ENCODE data around the gene AP2M1. TPM values are rescaled to one million over a fixed set of nuclear protein-coding genes. Genes with fewer than 3 reads are reported as not detected.

AP2M1 gene
- total RNA-seq, 2 experiments from 2014 or later: 192 to 204 TPM

DNA sequence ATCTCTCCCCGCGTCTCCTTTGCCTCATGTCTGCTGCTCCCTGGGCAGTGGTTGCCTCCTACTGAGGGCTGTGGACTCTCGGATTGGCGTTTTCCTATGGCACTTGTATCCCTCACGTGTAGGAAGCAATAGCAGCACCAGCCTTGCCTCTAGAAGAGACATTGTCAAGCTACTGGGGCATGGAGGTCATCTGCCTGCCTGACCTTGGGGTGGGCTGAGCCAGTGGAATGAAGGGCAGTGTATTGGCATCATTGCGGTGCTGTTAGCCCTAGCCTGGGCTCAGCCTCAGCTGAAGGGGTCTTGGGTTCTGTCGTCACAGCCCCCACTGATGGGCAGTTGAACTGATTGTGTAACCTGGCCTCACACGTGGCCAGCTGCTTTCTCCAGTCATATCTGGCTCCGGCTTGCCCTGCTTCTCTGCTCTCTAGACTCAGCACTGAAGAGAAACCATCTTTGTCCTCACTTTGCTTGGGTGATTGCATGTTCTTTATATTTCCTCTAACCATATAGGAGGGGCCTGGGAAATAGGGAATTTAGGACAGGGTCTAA is 19.4 kb downstream of the AP2M1 start:
- ATAC-seq (no peak), DNase-seq (no peak)
- H3K36me3 Mint-ChIP-seq (ENCODE audit: low read depth): peaks cover 28% of the 10 kb centered on the region
- no peaks in the 10 kb centered on the region for H3K9me3 Mint-ChIP-seq (ENCODE audit: low read depth)
- no peak overlapping the region for H3K27ac Mint-ChIP-seq
- intact Hi-C loops (cut with DNase I, micrococcal nuclease): no loop called here
- H3K27me3 Mint-ChIP-seq: no peaks in the 10 kb centered on the region
- peaks cover 5% of the 10 kb centered on the region for H3K4me1 Mint-ChIP-seq
- ChIA-PET CTCF (interaction anchor here (1.3 kb wide), 1 partner anchor 33 kb away, joined by 5 read pairs; no protein-coding TSS in a partner anchor), POLR2A (interaction anchor here (0.6 kb wide), 1 partner anchor 221 kb away, joined by 3 read pairs; no protein-coding TSS in a partner anchor)
- no peak overlapping the region for H3K4me3 Mint-ChIP-seq

DNA sequence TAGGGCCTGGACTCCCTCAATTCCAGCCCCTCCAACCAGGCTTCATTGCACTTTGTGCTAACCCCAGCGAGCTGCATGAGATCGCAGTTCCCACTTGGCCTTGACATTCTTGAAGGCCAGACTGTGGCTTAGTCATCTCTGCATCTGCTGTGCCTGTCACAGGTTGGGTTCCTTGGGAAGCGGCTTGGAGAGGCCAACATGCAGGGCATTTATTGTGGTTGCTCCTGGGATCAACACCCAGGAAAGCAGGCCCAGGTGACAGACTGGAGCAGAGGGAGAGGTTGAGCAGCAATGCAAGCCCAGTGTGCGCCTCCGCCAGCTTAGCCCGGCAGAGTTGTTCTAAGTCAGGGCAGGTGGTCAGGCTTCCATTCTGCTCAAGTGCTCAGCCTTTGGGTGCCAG is 21.9 kb downstream of the AP2M1 start:
- peaks cover 15% of the 10 kb centered on the region for H3K36me3 Mint-ChIP-seq (ENCODE audit: low read depth)
- no peak for ATAC-seq
- no peaks in the 10 kb centered on the region for H3K27me3 Mint-ChIP-seq
- POLR2A ChIA-PET: interaction anchor here (1.9 kb wide), 1 partner anchor 10 kb away, joined by 4 read pairs; no protein-coding TSS in a partner anchor
- intact Hi-C loops (cut with DNase I, micrococcal nuclease): loop anchor here in 1 of 2 experiments (1.0 kb wide), 1 partner anchor 8 kb away; no protein-coding TSS in a partner anchor
- H3K9me3 Mint-ChIP-seq (ENCODE audit: low read depth): no peaks in the 10 kb centered on the region
- no peak for DNase-seq
- no peak overlapping the region for H3K4me3 Mint-ChIP-seq
- no peak overlapping the region for H3K27ac Mint-ChIP-seq
- CTCF ChIA-PET: no interaction called here
- no peaks in the 10 kb centered on the region for H3K4me1 Mint-ChIP-seq

DNA sequence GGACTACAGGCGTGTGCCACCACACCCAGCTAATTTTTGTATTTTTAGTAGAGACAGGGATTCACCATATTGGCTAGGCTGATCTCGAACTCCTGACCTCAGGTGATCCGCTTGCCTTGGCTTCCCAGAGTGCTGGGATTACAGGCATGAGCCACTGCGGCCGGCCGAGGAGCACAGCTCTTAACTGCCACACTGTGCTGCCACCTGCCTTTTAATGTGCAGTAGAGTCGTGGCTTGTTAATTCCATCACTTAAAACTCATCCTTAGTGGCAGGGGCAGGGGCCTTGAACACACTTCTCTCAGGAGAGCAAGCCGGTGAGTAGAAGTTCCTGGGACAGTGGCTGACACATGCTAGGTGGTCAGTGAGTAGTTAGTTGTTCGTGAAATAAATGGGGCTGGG is 23.9 kb downstream of the AP2M1 start:
- CTCF ChIA-PET: interaction anchor here (1.2 to 1.5 kb wide), 2 partner anchors 29 kb away, joined by 5 to 7 read pairs; no protein-coding TSS in a partner anchor

GRCh38 chr3:184200825-184201224 is 26.2 kb downstream of the AP2M1 start:
- Mint-ChIP-seq H3K4me1 (no peaks in the 10 kb centered on the region), H3K36me3 (ENCODE audit: low read depth) (no peaks in the 10 kb centered on the region), H3K27me3 (peaks cover 3% of the 10 kb centered on the region), H3K27ac (no peak overlapping the region), H3K9me3 (ENCODE audit: low read depth) (no peaks in the 10 kb centered on the region), H3K4me3 (no peak overlapping the region)
- ATAC-seq (no peak), DNase-seq (no peak)
- ChIA-PET POLR2A (no interaction called here), CTCF (no interaction called here)
- intact Hi-C loops (cut with DNase I, micrococcal nuclease): no loop called here

More for the DNA sequence above, 23.9 kb downstream of the AP2M1 start:
- Mint-ChIP-seq H3K36me3 (ENCODE audit: low read depth) (peaks cover 3% of the 10 kb centered on the region), H3K27me3 (no peaks in the 10 kb centered on the region), H3K4me1 (no peaks in the 10 kb centered on the region), H3K9me3 (ENCODE audit: low read depth) (no peaks in the 10 kb centered on the region), H3K27ac (no peak overlapping the region), H3K4me3 (no peak overlapping the region)
- intact Hi-C loops (cut with DNase I, micrococcal nuclease): no loop called here
- POLR2A ChIA-PET: no interaction called here
- ATAC-seq (no peak), DNase-seq (no peak)

- no peak for ATAC-seq
- CTCF ChIA-PET: interaction anchor here (0.6 to 1.3 kb wide), 2 partner anchors 24 to 46 kb away, joined by 3 to 4 read pairs; partner anchors contain the start of gene EEF1AKMT4
- intact Hi-C loops (cut with DNase I, micrococcal nuclease): no loop called here
Measured at GRCh38 chr3:184203526-184203925, 28.9 kb downstream of the AP2M1 start.

DNA sequence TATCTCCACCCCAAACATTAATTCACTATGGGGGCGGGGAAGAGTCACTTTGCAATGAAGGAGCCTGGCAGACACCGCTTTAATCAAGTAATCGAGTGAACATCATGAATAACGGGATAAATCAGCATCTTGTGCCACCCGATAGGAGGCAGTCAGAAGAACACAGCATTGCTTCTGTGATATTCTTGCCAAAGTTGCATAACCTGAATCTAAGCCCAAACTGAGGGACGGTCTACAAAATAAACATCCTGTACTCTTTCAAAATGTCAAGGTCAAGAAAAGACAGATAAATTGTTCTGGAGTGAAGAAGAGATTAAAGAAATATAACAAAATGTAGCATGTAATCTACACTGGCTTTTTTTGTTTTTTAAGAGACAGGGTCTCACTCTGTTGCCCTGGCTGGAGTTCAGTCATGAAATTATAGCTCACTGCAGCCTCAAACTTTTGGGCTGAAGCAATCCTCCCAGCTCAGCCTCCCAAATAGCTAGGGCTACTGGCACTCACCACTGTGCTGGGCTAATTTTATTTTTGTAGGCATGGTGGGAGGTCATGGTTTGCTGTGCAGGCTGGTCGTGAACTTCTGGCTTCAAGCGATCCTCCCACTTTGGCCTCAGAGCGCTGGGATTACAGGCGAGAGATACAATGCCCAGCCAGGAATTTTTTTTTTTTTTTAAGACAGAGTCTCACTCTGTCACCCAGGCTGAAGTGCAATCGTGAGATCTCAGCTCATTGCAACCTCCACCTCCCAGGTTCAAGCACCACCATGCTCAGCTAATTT is 34.7 kb downstream of the AP2M1 start:
- H3K4me3 Mint-ChIP-seq: no peak overlapping the region
- CTCF ChIA-PET: interaction anchor here (0.8 to 2.6 kb wide), 4 partner anchors 18 to 664 kb away, joined by 3 to 14 read pairs (median 4); no protein-coding TSS in a partner anchor
- ATAC-seq: no peak
- no peaks in the 10 kb centered on the region for H3K36me3 Mint-ChIP-seq (ENCODE audit: low read depth)
- H3K9me3 Mint-ChIP-seq (ENCODE audit: low read depth): no peaks in the 10 kb centered on the region
- POLR2A ChIA-PET: no interaction called here
- intact Hi-C loops (cut with DNase I, micrococcal nuclease): no loop called here
- H3K4me1 Mint-ChIP-seq: no peaks in the 10 kb centered on the region
- no peak for DNase-seq
- H3K27ac Mint-ChIP-seq: no peak overlapping the region
- peaks cover 15% of the 10 kb centered on the region for H3K27me3 Mint-ChIP-seq

More at GRCh38 chr3:184203526-184203925, 28.9 kb downstream of the AP2M1 start:
- no peaks in the 10 kb centered on the region for H3K36me3 Mint-ChIP-seq (ENCODE audit: low read depth)
- H3K9me3 Mint-ChIP-seq (ENCODE audit: low read depth): no peaks in the 10 kb centered on the region
- DNase-seq: no peak
- H3K4me3 Mint-ChIP-seq: no peak overlapping the region
- POLR2A ChIA-PET: no interaction called here
- H3K4me1 Mint-ChIP-seq: no peaks in the 10 kb centered on the region
- no peak overlapping the region for H3K27ac Mint-ChIP-seq
- H3K27me3 Mint-ChIP-seq: peaks cover 15% of the 10 kb centered on the region

DNA sequence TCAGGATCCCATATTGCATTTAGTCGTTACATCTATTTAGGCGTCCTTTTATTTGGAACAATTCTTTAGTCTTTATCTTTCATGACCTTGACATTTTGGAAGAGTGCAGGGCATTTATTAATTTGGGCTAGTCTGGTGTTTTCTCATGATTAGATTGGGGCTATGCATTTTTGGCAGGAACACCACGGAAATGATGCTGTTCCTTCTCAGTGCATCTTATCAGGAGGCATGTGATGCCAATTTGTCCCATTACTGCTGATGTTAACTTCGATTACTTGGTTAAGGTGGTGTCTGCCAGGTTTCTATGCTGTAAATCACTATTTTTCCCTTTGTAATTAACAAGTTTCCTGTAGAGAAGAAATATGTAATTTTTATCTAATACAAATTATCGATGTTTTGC is 36.6 kb downstream of the AP2M1 start:
- H3K4me3 Mint-ChIP-seq: no peak overlapping the region
- ATAC-seq: no peak
- H3K9me3 Mint-ChIP-seq (ENCODE audit: low read depth): no peaks in the 10 kb centered on the region
- intact Hi-C loops (cut with DNase I, micrococcal nuclease): no loop called here
- ChIA-PET CTCF (interaction anchor here (2.6 kb wide), 1 partner anchor 16 kb away, joined by 14 read pairs; no protein-coding TSS in a partner anchor), POLR2A (no interaction called here)
- H3K4me1 Mint-ChIP-seq: no peaks in the 10 kb centered on the region
- no peaks in the 10 kb centered on the region for H3K36me3 Mint-ChIP-seq (ENCODE audit: low read depth)
- H3K27me3 Mint-ChIP-seq: peaks cover 14% of the 10 kb centered on the region
- H3K27ac Mint-ChIP-seq: no peak overlapping the region
- no peak for DNase-seq

GRCh38 chr3:184211718-184212117 is 37.1 kb downstream of the AP2M1 start:
- H3K36me3 Mint-ChIP-seq (ENCODE audit: low read depth): no peaks in the 10 kb centered on the region
- no peak for ATAC-seq
- ChIA-PET CTCF (interaction anchor here (2.6 kb wide), 1 partner anchor 16 kb away, joined by 14 read pairs; no protein-coding TSS in a partner anchor), POLR2A (no interaction called here)
- H3K4me1 Mint-ChIP-seq: no peaks in the 10 kb centered on the region
- H3K27me3 Mint-ChIP-seq: peaks cover 10% of the 10 kb centered on the region
- intact Hi-C loops (cut with DNase I, micrococcal nuclease): no loop called here
- DNase-seq: no peak
- no peak overlapping the region for H3K4me3 Mint-ChIP-seq
- no peaks in the 10 kb centered on the region for H3K9me3 Mint-ChIP-seq (ENCODE audit: low read depth)
- H3K27ac Mint-ChIP-seq: no peak overlapping the region

DNA sequence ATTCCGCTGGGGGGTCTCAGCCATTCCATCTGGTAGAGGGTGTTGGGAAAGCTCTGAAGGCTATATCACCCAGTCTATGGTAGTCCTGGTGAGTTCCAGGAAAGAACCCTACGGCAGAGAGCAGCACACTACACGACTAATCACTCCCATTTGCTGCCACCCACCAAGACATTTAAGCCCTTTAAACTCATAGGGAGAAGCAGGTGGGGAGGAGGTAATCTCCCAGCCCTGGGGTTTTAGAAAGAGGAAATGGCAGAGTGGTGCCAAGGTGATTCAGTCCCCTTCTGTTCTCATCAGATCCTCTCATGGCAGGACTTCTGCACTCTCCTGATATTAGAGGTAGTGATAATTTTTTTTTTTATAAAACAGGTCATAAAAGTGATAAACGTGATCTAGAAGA is 44.2 kb downstream of the AP2M1 start:
- CTCF ChIA-PET: interaction anchor here (1.8 kb wide), 1 partner anchor 9 kb away, joined by 6 read pairs; no protein-coding TSS in a partner anchor
- DNase-seq: no peak
- Mint-ChIP-seq H3K9me3 (ENCODE audit: low read depth) (no peaks in the 10 kb centered on the region), H3K36me3 (ENCODE audit: low read depth) (no peaks in the 10 kb centered on the region), H3K4me1 (no peaks in the 10 kb centered on the region), H3K27me3 (peaks cover 10% of the 10 kb centered on the region), H3K4me3 (no peak overlapping the region), H3K27ac (no peak overlapping the region)
- POLR2A ChIA-PET: no interaction called here
- ATAC-seq: no peak
- intact Hi-C loops (cut with DNase I, micrococcal nuclease): no loop called here

DNA sequence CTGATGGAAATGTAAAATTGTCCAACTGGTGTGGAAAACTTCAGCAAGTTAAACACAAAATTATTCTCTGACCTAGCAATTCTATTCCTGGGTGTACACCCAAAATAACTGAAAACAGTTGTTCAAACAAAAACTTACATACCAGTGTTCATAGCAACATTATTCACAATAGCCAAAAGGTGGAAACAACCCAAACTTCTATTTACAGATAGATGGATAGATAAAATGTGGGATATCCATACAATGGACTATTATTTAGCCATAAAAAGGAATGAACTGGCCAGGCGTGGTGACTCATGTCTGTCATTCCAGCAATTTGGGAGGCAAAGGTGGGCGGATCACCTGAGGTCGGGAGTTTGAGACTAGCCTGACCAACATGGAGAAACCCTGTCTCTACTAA is 47.9 kb downstream of the AP2M1 start:
- ATAC-seq: no peak
- Mint-ChIP-seq H3K4me3 (no peak overlapping the region), H3K9me3 (ENCODE audit: low read depth) (no peaks in the 10 kb centered on the region), H3K36me3 (ENCODE audit: low read depth) (no peaks in the 10 kb centered on the region), H3K27ac (no peak overlapping the region), H3K27me3 (peaks cover 19% of the 10 kb centered on the region), H3K4me1 (no peaks in the 10 kb centered on the region)
- no peak for DNase-seq
- ChIA-PET CTCF (no interaction called here), POLR2A (no interaction called here)
- intact Hi-C loops (cut with DNase I, micrococcal nuclease): no loop called here

DNA sequence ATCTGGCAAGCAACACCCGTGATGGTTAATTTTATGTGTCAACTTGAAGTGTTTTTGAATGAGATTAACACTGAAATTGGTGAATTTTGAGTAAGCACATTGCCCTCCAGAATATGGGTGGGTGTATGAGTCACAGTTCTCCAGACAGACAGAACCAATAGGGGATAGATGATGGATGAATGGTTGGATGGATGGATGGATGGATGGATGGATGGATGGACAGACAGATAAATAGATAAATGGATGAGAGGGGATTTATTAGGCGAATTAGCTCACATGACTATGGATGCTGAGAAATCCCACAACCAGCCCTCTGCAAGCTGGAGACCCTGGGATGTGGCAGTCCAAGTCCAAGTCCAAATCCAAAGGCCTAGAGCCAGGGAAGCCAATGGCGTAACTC is 49.3 kb downstream of the AP2M1 start:
- no peak overlapping the region for H3K4me3 Mint-ChIP-seq
- H3K36me3 Mint-ChIP-seq (ENCODE audit: low read depth): no peaks in the 10 kb centered on the region
- H3K27me3 Mint-ChIP-seq: peaks cover 33% of the 10 kb centered on the region
- ATAC-seq (no peak), DNase-seq (no peak)
- intact Hi-C loops (cut with DNase I, micrococcal nuclease): no loop called here
- no peaks in the 10 kb centered on the region for H3K9me3 Mint-ChIP-seq (ENCODE audit: low read depth)
- ChIA-PET CTCF (interaction anchor here (1.3 kb wide), 1 partner anchor 109 kb away, joined by 4 read pairs; no protein-coding TSS in a partner anchor), POLR2A (no interaction called here)
- peaks cover 2% of the 10 kb centered on the region for H3K4me1 Mint-ChIP-seq
- no peak overlapping the region for H3K27ac Mint-ChIP-seq

Measured in activated CD4-positive, alpha-beta T cell treated with anti-CD3 and anti-CD28 coated beads for 36 hours (primary cell).